HFF-Myc (cell line): ENCODE data around the gene SF1.

ENCODE experiments used
- DNase-seq: peaks from one replicate; pipeline ENCODE4 v3.0.0-alpha.2; 2011; ENCODE audit warnings: low read depth; ENCODE audit errors: extremely low read depth
- H3K4me3 ChIP-seq: replicated peaks from 2 replicates; pipeline ENCODE4 v1.5.1; 2011; ENCODE audit warnings: low read depth, mild to moderate bottlenecking, control low read depth, low read length
- CTCF ChIP-seq: IDR thresholded peaks from 2 replicates; pipeline ENCODE4 v1.5.1; 2012; ENCODE audit warnings: mild to moderate bottlenecking, low read depth, low read length, control low read depth; ENCODE audit errors: missing control alignments

SF1 gene

GRCh38 chr11:64764040-64764611, 14.2 kb downstream of the SF1 start:
- no peak overlapping the region for H3K4me3 ChIP-seq
- DNase-seq, result no peak
- TF ChIP-seq CTCF, result no peak

DNA sequence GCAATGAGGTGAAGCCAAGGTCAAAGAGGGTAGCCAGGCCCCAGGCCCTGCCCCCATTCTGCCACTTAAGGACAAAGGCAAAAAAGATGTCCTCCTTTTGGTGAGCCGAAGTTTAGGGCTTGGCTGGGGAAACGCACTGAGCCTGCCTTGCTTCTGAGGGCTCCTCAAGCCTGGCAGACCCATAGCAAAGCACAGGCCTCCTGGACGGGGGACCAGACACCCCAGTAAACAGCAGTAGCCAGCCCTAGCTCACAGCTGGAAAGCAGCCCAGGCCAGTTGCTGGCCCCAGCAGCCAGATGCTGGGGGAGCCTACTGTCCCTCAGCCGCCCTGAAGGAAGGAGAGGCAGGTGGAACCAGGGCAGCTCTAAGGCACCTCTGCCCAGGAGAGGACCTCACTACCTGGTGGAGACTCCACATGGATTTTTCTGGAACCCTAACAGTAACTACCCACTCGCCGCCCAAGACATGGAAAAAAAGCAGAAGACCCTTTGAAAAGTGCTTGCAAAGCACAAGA, 14.8 kb downstream of the SF1 start:
- no peak for DNase-seq
- no peak overlapping the region for H3K4me3 ChIP-seq
- no peak for TF ChIP-seq CTCF

- no peak for DNase-seq
- H3K4me3 ChIP-seq, result no peak overlapping the region
- TF ChIP-seq CTCF, result no peak
These were observed 15.4 kb downstream of the SF1 start for GRCh38 chr11:64762674-64763525.

GRCh38 chr11:64762277-64762673, 16.1 kb downstream of the SF1 start:
- no peak overlapping the region for H3K4me3 ChIP-seq
- no peak for DNase-seq
- TF ChIP-seq CTCF, result no peak

GRCh38 chr11:64760759-64761420, 17.5 kb downstream of the SF1 start:
- no peak for DNase-seq
- TF ChIP-seq CTCF, result no peak
- H3K4me3 ChIP-seq, result no peak overlapping the region

DNA sequence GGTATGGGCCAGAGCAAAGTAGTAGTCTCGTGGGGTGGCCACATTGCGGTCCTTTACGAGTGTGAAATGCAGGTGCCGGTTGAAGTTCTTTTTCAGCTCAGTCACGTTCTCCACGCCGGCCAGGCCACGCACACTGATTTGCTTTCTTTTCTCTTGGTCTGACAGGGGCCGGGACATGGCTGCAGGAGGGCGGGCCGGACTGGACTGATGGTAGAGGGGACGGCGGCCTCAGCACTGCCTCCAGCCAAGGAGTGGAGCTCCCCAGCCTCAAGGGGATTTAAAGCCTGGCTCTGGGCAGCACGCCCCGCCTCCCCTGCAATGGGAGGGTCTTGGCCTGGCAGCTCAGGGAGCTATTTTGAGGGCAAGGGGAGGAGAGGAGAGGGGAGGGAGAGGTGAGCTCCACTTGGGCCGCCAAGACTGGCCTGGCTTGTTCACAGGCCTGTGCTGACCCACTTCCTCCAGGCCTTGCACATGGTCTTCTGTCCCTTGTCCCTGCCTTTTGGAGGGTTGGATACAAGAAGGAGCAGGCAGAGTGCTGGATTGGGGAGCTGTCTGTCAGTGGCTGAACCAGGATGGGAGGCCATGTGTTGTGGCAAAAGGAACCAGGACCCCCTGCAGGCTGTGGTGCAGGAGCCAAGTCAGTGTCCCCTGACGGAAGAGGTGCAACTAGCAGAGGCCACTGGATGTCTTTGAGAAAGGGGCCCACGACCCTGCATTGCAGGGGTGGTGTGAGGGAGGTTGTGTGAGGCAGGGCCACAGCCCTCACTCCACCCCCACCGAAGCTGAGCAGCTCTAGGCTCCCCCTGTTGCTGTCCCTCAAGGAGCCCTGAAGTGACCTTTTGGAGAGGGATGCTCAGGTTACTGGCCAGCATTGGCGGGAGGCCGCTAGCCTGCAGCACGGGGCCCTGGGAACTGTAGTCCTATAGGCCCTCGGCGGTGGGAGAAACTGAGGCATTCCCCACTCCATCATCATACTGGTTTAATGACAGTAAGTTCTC, 18.3 kb downstream of the SF1 start, which contains the start of gene PYGM:
TSS of gene PYGM (minus strand) at position 253 of the 998 bp plus-strand sequence. CDS start at position 177, 76 bp downstream.
- no peak within 1 kb of the TSS for H3K4me3 ChIP-seq
- DNase-seq, result no peak
- no peak for TF ChIP-seq CTCF
